ENCODE results near the gene IDS.

- no peak for TF ChIP-seq CTCF (IDR thresholded peaks at IDR 0.05)
- TF ChIP-seq POLR2A (IDR thresholded peaks at IDR 0.05), result no peak
- TF ChIP-seq POLR2AphosphoS5 (IDR thresholded peaks at IDR 0.05), result no peak
Measured at GRCh38 chrX:149471397-149471796, 33.7 kb downstream of the IDS start.

All from suprapubic skin (tissue), 4 donors.